Erythroblast (primary cell): ENCODE data around the gene PRDM1.

Experiments
- DNase-seq, 2 experiments: peaks; one replicate each; lab custom pipeline; 2025; lab: John Stamatoyannopoulos, UW
- GATA1 ChIP-seq: IDR thresholded peaks from 2 replicates; pipeline ENCODE4 v1.6.1; 2011; ENCODE audit warnings: low read depth, mild to moderate bottlenecking, control low read depth, low read length, moderate library complexity
- POLR2A ChIP-seq: IDR thresholded peaks from 2 replicates; pipeline ENCODE4 v1.6.1; 2011; ENCODE audit warnings: mild to moderate bottlenecking, low read length

Gene PRDM1

GRCh38 chr6:106107043-106107613 is 21.0 kb downstream of the PRDM1 start:
- DNase-seq, result no peak
- no peak for TF ChIP-seq POLR2A
- no peak for TF ChIP-seq GATA1

DNA sequence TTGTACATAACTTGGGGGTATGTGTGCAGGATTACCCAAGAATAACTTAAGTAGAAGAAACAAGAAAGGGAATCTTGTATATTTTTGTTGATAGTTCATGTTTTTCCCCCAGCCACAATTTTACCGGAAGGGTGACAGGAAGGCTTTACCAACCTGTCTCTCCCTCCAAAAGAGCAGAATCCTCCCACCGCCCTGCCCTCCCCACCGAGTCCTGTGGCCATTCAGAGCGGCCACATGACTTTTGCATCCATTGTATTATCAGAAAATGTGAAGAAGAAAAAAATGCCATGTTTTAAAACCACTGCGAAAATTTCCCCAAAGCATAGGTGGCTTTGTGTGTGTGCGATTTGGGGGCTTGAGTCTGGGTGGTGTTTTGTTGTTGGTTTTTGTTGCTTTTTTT is 22.0 kb downstream of the PRDM1 start:
- no peak for DNase-seq
- no peak for TF ChIP-seq GATA1
- TF ChIP-seq POLR2A, result no peak

- no peak for DNase-seq
- TF ChIP-seq GATA1, result no peak
- TF ChIP-seq POLR2A, result no peak
Observed at GRCh38 chr6:106109029-106109428, 22.9 kb downstream of the PRDM1 start.

DNA sequence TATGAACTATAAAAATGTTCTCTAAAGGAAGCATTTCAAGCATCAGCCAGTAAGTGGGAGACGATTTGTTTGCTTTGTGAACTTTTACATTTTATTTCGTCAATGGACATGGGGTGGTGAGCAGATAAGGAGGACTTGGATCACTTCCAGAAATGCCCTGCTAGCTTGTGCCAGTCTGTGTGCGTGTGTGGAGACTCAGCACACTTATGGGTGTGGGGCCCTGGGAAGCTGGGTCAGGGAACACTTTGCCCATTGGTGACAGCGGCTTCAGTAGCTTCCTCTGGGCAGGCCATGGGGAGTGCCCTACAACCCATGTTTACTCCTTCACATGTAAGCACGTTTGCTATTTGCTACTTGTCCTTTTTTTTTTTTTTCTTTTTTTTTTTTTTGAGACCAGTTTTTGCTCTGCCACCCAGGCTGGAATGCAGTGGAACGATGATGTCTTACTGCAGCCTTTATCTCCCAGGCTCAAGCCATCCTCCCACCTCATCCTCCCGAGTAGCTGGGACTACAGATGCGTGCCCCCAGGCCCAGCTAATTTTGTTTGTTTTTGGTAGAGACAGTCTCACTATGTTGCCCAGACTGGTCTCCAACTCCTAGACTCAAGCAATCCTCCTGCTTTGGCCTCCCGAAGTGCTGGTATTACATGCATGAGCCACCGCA is 24.2 kb downstream of the PRDM1 start:
- no peak for TF ChIP-seq GATA1
- TF ChIP-seq POLR2A, result no peak
- peak; percentile 10 to 35 for DNase-seq

DNA sequence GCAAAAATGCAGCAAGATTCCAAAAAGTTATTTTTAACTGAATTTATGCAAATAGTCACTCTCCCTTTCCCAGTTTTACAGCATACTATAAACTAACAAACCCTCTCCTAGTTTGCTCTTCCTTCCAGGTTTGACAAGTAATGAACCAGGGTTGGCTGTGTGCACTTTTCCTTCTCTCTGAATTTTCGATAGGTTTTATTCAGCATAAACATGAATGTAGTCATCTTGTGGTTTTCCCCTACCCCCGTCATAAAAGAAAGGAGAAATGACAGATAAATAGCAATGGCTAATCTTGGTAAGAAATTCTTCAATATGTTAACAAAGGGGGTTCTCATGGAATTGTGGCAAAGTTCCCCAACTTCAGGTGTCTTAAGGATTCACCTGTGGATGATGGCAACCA is 26.3 kb downstream of the PRDM1 start:
- TF ChIP-seq POLR2A (no peak), GATA1 (no peak)
- no peak for DNase-seq

- DNase-seq, result no peak
- no peak for TF ChIP-seq POLR2A
- no peak for TF ChIP-seq GATA1
Observed at GRCh38 chr6:106113256-106113959, 27.3 kb downstream of the PRDM1 start.

DNA sequence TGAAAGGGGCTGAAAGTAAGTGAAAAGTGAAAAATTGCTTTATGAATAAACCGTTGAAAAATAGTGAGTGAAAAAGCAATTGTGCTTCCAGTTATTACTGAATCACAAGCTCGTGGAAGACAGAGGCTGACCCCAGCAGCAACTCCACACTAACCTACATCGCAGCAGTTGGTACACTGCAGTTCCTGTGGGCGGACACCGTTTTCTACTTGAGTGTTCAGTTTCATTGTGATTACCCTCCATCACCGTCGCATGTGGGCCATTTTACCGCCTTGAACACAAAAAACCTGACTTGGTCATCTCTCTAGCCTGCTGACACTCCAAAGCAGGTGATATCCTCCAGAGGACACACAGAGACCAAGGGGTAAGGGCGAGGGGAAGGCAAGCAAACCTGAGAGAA is 28.4 kb downstream of the PRDM1 start:
- DNase-seq, result no peak
- TF ChIP-seq GATA1 (no peak), POLR2A (no peak)

DNA sequence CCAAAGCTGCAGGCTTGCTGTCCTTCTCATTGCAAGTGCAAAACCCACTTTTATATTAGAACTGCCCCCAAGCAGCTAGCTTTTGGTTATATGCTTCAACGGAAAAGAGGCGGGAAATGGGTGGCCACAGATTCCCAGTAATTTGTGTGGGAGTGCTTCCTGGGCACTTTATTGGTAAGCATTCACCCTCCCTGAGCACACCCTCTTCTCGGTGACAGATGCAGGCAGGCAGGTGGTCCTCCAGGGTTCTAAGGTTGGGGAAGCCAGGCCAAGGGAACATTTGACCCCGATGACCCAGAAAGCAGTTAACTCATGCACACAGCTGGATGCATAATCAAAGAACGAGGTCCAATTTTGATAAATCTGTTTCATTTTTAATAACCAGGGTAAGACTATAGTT is 29.1 kb downstream of the PRDM1 start:
- TF ChIP-seq GATA1 (no peak), POLR2A (no peak)
- DNase-seq, result no peak

- no peak for TF ChIP-seq GATA1
- no peak for TF ChIP-seq POLR2A
- DNase-seq, result no peak
Observed at GRCh38 chr6:106116125-106116832, 30.1 kb downstream of the PRDM1 start.

- DNase-seq, result no peak
- TF ChIP-seq POLR2A, result no peak
- no peak for TF ChIP-seq GATA1
Observed at GRCh38 chr6:106117579-106117978, 31.4 kb downstream of the PRDM1 start.

DNA sequence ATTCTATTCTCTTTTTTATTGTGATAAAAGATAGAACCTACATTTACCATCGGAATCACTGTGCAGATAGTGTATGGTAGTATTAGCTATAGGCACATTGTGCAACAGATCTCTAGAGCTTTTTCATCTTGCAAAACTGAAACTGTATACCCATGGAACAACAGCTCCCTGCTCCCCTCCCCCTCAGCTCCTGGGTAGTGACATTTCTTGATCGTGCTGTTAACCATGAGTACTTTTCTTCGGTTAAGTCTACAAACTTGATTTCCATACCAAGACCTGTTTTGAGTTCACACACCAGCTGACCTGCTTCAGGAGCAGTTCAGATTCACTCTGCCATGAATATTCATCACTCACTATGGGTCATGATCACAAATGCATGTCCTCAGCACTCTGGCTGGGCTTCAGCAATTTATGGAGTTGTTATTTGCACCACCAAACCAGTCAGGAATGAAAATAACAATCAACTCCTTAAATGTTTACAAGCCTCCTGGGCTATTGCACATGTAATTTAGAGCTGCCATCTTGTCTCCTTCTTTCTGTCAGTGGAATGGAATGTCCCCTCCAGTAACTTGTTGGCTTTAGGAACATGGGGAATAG is 32.8 kb downstream of the PRDM1 start:
- no peak for DNase-seq

GRCh38 chr6:106119546-106119945 is 33.4 kb downstream of the PRDM1 start:
- no peak for DNase-seq
- no peak for TF ChIP-seq GATA1
- no peak for TF ChIP-seq POLR2A

More for the DNA sequence above, 32.8 kb downstream of the PRDM1 start:
- no peak for TF ChIP-seq POLR2A
- TF ChIP-seq GATA1, result no peak

DNA sequence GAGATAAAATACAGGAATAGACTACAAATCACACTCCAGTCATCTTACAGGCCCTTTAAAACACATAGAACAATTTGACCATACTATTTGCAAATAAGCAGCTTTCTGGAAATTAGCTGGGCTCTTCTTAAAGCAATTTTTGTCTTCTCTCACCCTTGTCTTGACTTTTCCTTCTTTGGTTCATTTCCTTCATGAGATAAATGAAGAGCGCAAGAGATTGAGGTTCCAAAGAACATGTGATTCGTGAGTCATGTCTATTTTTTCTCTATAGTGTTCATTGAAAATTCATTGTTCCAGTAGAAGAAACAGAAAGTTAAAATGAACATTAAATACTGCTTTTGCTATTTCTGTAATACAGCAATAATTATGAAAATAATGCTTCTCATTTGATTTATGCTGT is 33.9 kb downstream of the PRDM1 start:
- TF ChIP-seq POLR2A (no peak), GATA1 (no peak)
- no peak for DNase-seq
